Measurements from ENCODE around the gene ATXN1.

The ATXN1 gene

DNA sequence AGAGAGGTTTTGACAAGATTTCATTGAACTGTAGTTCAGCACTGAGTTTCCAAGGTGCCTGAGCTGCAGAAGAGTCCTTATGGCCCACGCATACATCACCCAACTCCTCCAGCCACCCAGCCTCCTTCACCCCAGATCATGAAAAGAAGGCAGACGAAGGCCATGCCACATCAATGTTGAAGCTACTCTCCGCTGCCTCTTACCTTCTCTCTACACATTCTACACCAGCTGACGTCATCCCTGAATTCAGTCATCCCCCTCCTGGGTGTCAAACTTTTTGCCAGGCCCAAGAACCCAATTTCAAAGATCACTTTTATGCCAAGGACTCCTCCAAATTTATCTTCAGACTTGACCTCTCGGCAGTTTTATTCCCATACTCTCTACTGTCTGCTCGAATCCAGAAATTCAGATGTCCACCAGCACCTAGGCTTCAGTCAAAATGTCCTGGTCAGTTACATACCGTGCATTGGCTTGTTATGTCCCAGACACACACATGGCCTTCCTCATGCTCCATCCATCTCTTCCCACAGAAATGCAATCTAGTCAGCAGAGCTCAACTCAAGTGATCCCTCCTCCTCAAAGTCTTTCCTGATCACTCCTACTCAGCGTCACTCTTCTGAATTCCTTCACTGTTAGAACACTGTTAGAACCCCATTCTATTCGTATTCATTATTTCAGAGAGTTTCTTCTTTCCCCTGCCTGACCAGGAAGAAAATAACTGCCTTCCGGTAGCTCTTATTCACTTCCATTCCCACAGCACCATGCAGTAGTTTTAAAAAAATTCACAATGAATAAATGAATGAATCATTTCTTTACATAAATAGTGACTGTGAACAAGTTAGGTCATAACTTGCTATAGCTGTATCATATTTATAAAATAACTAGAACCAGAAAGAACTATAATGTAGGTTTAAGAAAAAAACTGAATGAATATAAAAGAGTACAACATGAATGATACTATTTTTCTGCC, 11.5 kb downstream of the ATXN1 start:
- TF ChIP-seq GATA2 (IDR thresholded peaks at IDR 0.05; ENCODE audit: low read depth, low read length) (no peak), GATA3 (IDR thresholded peaks at IDR 0.05; ENCODE audit: low read depth, low read length) (no peak)

DNA sequence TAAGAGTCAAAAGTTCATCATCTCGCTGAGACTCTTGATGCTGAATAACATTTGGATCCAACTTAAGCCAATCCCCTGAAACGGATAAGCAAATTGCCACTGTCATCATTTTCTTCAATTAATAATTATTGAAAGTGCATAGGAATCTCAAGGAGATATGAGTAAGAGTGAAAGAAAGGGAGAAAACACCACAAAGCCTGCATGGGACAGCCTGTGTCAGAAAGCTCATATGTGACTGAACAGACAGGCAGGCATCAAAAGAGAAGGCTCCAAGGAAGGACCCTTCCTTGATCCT, 13.3 kb downstream of the ATXN1 start:
- TF ChIP-seq GATA2 (IDR thresholded peaks at IDR 0.05; ENCODE audit: low read depth, low read length) (no peak), GATA3 (IDR thresholded peaks at IDR 0.05; ENCODE audit: low read depth, low read length) (no peak)

DNA sequence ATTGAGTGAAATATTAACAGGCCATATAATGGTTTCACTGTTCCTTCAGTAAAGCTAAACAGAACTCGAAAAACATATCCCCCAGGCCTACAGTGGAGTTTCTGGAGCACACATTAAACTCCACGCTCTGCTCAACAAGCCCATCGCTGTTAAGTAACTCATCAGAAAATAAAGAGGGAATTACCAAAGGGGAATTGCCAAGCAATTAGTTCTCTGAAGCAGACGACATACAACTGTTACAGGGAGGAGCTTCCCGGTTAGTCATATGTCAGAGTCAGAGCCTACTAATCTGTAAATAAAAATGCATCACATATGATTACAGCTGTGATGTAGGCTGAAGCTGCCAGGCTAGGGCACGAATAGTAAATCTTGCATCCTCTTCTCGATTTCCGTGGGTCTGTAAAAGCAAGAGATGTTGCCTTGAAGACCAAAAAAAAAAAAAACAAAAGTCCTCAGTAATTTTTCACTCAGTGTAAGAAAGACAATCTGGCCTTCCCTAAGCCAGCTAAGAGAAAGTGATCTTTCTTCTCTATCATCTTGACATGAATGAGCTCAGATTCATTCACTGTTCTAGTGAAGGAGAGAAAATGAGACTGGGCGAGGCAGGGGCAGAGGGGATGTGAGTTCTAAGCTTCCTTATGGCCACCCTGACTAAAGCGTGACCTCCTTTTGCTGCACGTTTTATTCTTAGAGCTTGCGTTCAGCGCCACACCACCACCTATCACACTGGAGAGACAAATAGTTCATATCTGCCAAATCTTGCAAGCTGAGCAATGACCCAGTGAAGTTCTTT, 13.8 kb downstream of the ATXN1 start:
- no peak for TF ChIP-seq GATA2 (IDR thresholded peaks at IDR 0.05; ENCODE audit: low read depth, low read length)
- no peak for TF ChIP-seq GATA3 (IDR thresholded peaks at IDR 0.05; ENCODE audit: low read depth, low read length)

DNA sequence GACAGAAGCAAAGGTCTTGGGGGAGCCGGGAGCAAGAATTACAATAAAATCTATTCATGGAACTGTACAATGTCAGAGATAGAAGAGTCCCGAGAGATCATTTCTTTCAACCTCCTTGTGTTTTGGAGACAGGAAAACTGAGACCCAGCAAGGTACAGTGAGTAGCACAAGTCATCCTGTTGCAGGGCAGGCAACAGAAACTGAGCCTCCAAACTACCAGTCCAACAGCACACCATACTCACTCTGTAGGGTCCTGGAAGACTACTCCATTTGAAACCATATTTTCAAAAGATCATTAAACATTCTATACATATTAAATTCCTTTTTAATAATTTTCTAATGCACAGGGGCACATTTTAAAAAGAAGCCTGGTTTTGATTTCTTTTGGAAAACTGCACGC, 14.4 kb downstream of the ATXN1 start:
- TF ChIP-seq GATA3 (IDR thresholded peaks at IDR 0.05; ENCODE audit: low read depth, low read length) (no peak), GATA2 (IDR thresholded peaks at IDR 0.05; ENCODE audit: low read depth, low read length) (no peak)

DNA sequence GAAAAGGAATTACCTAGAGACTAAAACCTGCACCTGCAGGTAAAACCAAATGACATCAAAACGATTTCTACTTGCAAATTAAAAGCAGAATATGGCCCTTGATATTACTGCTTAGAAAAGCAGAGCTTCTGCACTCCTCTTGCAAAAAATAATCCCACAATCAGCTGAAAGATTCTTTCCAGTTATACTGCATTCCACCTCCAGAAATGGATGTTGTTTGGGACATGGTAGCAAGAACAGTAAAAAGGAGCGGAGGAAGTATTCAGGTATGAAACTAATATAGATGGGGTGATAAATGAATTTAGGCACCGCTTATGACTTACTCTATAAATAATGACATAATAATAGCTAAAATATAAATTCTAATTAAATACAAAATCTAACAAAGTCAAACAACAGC, 14.9 kb downstream of the ATXN1 start:
- TF ChIP-seq GATA3 (IDR thresholded peaks at IDR 0.05; ENCODE audit: low read depth, low read length) (no peak), GATA2 (IDR thresholded peaks at IDR 0.05; ENCODE audit: low read depth, low read length) (no peak)

DNA sequence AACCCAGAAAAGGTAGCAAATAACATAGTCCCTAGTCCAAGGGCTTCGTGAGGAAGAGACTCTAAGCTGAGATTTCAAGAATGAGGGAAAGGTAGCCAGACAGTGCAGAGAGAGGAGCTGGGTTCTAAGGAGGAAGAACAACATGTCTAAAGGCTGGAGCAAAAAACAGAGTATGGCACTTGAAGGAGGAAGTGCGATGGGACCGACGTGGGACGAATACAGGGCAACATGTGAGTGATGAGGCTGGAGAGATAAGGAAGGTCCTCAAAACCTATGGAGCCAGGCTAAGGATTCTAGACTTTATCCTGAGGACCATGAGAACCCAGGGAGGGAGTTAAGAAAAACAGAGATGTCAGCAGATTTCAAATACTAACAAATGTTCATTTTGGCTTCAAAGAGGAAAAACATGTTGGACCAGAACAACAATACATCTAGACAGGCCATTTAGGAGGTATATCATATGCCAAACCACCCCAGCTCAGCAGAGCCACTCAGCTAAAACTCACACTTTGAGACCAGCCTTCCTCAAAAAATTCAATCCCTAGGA, 17.5 kb downstream of the ATXN1 start:
- TF ChIP-seq GATA3 (IDR thresholded peaks at IDR 0.05; ENCODE audit: low read depth, low read length): no peak
- TF ChIP-seq GATA2 (IDR thresholded peaks at IDR 0.05; ENCODE audit: low read depth, low read length): no peak

DNA sequence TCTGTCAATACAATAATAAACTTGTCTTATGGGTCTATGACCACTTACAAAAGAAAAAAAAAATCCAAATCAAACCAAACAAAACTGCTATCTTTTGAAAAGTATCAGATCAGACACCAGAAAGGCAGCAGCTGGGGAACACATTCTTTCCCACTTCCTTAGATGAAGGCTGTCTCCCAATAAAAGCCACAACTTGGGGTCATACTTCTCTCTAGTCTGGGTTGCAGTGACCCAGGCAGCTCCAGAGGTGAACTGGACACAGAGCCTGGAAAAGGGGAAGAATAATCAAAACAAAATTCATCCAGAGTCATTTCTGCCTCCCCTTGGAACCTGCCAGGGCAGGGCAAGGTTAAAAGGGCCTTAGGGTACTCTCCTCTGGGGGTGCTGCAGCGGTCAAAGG, 19.1 kb downstream of the ATXN1 start:
- no peak for TF ChIP-seq GATA2 (IDR thresholded peaks at IDR 0.05; ENCODE audit: low read depth, low read length)
- TF ChIP-seq GATA3 (IDR thresholded peaks at IDR 0.05; ENCODE audit: low read depth, low read length): no peak

DNA sequence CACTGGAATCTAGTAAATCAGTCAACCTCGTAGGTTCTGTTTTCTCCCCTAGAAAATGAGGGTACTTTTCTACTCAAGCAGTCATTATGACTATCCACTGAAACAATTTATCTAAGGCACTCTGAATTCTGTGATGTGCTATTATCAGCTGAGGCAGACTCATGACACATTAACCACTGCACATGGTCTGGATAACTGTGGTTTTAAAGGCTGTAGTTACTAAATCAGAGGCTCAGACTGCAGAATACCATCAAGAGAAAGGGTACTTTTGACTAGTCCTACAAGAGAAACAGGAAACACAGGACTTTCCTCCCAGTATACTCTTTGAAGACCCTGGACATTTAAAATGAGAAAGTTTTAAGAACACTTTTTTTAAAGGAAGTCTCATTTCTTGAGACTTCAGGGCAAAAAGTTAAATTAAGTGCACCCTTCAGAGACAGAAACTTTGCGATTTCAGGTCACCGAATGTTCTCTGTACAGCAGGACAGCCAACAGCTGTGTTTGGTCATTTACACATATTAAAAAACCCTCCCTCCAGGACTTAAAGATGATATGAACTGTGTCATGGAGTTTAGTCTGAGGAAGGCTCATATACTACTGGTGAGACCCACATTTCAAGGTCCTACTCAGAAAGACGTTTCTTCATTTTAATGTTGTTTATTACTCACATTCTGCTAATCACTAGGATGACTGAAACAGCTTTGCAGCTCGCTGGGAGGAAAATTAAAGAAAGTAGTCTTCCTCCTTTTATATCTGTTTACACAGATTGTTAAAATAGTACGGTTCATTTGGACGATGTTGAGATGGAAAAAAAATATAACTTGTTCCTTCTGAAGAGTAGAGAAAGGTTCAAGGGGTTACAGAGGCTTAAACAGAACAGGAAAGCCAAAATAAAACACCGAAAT, 19.9 kb downstream of the ATXN1 start:
- TF ChIP-seq GATA3 (IDR thresholded peaks at IDR 0.05; ENCODE audit: low read depth, low read length) (no peak), GATA2 (IDR thresholded peaks at IDR 0.05; ENCODE audit: low read depth, low read length) (no peak)

DNA sequence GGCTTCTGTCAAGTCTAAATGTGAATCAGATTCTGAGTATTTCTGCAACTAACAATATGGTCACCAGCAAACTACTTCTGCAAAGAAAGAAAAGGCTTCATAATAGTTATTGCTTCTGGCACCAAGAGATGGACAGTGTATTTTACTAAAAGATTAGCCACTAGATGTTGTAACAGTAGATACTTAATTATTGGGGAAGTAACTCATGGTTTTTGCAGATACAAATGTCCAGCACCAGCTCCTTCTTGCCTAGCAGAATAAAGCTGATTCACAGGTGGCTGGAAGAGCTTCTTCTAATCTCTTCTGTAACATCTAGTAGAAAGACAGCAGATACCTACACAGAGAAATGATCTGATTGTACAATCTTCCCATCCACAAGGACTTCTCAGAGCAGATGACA, 21.2 kb downstream of the ATXN1 start:
- TF ChIP-seq GATA3 (IDR thresholded peaks at IDR 0.05; ENCODE audit: low read depth, low read length) (no peak), GATA2 (IDR thresholded peaks at IDR 0.05; ENCODE audit: low read depth, low read length) (no peak)

DNA sequence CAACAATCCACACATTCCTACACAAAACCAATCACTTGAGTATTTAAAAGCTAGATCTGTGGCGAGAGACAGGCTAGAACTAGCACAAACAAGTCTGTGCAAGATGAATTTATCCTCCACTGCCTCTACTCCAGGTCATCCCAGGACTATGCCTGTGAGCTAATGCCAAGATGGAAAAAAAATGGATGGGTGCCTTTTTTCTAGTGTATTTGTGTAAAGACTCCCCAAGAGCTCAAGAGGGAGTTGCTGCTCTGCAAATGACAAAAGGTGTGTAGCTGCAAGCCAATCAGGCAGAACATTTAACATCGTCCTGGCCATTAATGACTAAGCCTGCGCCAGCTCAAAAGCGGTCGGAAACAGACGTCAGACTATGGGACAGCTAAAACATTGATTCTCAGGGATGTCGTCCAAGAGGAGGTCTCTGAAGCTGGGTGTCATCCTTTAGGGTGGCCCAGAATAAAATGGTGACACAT, 21.9 kb downstream of the ATXN1 start:
- TF ChIP-seq GATA3 (IDR thresholded peaks at IDR 0.05; ENCODE audit: low read depth, low read length): no peak
- TF ChIP-seq GATA2 (IDR thresholded peaks at IDR 0.05; ENCODE audit: low read depth, low read length): no peak

DNA sequence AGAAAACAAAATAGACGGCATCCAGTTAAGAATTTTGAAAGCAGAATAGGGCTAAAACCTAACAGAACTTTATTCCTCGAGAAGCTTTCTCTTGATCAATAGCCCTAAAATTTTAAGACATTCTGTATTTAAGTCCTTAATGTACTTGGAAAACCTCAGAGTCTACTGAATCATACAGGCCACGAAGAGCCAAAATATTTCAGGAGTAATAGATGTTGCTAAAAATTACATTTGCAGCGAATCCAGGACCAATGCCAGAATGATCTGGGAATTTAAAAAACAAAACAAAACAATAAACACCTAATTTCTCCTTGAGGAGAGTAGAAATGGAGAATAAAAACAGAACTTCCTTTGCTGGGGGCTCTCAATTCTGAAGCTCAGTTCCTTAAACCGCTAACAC, 23.3 kb downstream of the ATXN1 start:
- TF ChIP-seq GATA3 (IDR thresholded peaks at IDR 0.05; ENCODE audit: low read depth, low read length): no peak

DNA sequence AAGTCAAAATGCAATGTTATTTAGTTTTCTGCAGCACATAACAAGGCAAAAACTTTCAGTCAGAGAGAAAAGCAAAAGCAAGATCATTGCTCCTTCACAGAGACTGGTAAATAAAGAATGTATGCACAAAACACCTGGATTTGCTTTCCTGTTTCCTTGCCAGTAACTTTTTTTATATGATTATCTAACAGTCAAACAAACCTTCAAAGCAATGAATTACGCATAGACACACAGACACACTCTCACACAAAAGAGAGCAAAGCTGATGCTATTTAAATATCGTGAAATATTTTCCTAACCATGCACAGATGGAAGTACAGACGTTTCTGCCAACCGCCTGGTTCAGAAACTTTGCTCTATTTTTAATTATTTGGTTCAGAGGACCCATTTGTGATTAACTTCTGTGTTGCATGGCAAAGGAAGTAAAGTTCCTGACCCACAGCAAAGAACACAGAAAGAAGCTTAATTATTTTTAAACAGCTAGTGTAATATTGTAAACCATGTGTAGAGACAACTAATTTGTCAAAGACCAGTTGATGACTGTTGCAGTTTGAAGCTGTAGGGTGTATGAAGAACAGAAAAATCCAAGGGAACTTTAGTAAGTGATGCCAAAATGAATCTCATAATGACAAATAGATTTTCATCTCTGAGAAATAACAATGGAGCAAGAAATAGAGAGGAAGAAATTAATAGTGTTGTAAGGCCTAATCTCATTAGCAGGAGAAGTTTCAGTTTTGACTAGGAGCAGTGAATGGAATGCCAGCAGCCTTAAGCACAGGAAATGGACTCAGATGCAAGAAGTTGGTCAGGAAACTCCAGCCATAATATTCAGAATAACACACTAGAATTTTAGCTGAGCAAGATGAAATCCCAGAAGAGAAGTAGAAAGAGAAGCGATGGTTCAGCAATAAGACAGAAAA, 24.1 kb downstream of the ATXN1 start:
- TF ChIP-seq GATA2 (IDR thresholded peaks at IDR 0.05; ENCODE audit: low read depth, low read length): no peak
- TF ChIP-seq GATA3 (IDR thresholded peaks at IDR 0.05; ENCODE audit: low read depth, low read length): no peak

DNA sequence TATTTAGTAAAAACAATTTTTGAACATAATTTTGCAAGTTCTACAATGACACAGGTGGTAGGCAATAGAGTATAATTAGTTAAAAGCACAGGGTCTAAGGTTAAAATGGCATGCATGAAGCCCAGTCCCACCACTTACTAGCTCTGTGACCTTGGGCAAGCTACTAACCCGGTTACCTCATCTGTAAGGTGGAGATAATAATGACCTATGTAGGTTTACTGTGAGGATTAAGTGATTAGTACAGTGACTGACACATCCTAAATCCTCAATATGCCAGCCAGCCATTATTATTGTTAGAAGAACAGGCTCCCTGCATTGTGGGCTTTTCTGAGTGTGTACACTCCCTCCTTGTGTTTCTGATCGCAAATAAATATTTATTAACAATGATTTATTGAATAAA, 26.2 kb downstream of the ATXN1 start:
- TF ChIP-seq GATA3 (IDR thresholded peaks at IDR 0.05; ENCODE audit: low read depth, low read length) (no peak), GATA2 (IDR thresholded peaks at IDR 0.05; ENCODE audit: low read depth, low read length) (no peak)
